ENCODE measurements around the gene CSNK2B. TPM values are rescaled to one million over a fixed set of nuclear protein-coding genes. Genes with fewer than 3 reads are reported as not detected.

Gene CSNK2B
- total RNA-seq: 111 and 116 TPM in 2 replicates

DNA sequence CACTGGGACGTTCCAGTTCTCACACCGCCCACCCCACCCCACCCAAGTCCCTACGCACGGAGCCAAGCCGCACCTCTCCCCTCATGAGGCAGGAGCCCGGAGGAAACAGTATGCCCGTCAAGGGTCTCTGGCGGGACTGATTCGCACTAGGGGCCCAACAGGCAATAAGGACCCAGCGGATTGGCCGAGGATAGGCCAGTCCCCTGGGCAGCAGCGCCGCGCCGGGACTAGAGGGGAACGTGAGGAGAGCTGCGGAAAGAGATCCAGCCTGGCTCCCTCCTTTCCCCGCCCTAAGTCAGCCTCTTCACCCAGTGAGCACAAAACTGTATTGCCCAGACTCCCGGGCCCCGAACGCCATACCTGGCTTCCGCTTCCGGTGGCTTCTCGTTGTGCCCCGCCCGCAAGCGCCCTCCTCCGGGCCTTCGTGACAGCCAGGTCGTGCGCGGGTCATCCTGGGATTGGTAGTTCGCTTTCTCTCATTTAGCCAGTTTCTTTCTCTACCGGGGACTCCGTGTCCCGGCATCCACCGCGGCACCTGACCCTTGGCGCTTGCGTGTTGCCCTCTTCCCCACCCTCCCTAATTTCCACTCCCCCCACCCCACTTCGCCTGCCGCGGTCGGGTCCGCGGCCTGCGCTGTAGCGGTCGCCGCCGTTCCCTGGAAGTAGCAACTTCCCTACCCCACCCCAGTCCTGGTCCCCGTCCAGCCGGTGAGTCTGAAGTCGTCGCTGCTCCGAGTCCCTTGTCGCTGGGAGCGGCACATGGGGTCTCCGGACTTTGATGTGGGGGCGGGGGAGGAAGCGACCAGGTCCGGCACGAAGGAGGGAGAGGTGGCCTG is at the start of gene CSNK2B:
CSNK2B (plus strand) TSS at position 580 of the 836 bp plus-strand sequence. CDS start 752 bp downstream, outside the sequence.
- peak; percentile 98 for DNase-seq

DNA sequence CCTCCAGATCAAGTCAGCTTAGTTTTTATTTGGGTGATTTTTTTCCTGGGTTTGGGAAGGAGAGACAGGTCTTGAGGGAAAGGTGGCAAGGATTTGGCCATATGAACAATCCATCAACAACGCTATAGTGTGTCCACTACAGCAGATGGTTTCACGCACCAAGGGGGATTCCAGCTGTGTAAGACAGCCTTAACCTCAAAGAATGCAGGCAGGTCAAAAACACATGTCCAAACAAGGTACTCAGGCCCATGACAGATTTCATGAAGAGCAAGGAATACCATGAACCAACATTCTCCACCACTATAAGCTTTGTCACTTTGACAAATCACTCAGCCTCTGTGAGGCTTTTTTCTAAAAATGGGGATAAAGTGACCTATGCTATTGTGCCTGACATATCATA is 48.9 kb upstream of the CSNK2B start:
- DNase-seq: no peak

DNA sequence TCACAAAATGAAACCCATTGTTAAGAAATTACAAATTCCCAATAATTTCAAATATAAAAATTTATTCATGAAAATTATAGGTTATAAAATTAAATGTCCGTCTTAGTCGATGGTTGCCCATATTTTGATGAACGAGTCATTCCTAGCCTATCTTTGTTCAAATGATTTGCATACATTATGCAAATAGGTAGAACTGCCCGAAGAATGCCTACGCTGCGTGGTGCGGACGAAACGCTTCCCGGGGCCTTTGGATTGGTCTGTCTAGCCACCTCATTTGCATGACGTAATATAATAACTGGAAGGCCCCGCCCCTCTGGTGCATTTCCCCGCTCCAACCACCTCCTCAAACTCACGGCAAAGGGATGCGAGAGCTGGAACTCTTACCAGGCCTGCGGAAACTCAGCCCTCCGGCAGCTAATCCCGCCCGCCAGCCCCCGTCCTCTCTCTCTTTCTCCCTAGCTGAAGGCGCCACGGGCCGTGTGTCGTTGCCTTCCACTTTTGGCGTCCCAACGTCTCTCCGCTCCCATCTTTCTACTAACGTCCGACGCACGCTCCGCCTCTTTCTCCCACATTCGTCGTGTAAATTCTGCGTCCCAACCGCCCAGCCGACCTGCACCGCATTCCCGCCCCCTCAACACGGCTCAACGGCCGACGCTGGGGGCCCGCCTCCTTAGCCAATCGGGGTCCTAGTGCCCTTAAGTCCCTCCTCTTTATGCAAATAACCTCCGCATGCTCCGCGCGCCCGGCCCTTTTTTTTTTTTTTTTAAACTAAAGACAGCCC is 45.9 kb upstream of the CSNK2B start:
- DNase-seq: peak; percentile 99

DNA sequence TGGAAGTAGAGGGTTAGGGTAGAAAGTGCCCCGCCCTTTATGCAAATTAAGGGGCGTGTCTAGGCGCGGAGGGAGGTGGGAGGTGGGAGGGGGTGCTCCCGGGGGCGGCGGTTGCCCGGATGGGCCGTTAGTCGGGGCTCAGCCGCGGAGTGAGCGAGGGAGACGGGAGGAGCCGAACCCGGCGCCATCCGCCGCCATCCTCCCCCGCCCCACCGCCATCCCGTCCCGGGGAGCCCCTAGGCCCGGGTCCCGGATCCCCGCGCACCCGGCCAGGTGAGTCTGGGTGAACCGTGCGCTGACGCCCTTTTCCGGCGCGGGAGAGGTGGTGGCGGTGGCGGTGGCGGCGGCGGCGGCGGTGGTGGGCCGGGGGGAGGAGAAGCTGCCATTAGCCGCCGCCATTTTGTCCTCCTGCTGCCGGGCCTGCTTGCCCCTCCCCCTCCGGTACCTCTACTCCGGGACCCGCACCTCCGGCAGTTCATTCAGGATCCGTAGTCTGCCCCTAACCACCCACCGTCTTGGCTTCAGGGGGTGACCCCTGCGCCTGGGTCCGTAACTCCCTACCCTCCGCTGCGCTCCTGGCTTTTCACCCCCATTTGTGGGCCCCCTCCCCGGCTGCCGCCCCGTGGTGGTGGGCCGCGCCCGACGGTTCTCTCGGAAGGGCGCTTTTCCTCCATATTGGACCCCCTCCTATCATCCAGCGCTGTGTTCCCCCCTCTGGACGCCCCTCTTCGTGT is 45.1 kb upstream of the CSNK2B start, which contains the start of gene PRRC2A:
PRRC2A (plus strand) TSS at position 130 of the 734 bp plus-strand sequence. CDS start 2,075 bp downstream, outside the sequence.
- DNase-seq: peak; percentile 77

DNA sequence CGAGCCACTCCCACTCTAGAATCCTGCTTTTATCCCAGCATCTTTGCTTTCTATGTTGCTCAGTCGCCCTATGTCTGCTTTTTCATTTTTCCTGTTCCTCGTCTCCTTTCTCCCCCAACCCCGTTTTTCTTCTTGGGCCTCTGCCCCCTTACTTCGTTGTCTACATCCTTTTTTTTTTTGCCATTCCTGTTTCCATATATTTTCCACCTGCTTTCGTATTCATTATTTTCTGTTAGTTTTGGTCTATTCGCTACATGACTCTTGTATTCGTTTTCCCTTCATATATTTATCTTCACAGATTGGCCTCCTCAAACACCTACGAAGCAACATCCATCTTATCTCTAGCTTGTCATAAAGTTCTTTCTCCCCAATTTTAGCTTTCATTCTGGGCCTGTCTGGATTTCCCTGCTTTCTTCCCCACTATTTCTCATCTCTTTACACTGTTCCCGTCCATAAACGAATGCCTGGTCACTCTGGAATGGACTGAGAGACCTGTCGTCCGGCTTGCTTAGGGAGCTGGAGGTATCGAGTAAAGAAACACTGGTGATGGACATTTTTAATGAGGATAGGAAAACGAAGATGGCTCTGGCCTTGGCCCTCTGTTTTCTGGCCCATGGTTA is 44.5 kb upstream of the CSNK2B start:
- peak; percentile 22 for DNase-seq

DNA sequence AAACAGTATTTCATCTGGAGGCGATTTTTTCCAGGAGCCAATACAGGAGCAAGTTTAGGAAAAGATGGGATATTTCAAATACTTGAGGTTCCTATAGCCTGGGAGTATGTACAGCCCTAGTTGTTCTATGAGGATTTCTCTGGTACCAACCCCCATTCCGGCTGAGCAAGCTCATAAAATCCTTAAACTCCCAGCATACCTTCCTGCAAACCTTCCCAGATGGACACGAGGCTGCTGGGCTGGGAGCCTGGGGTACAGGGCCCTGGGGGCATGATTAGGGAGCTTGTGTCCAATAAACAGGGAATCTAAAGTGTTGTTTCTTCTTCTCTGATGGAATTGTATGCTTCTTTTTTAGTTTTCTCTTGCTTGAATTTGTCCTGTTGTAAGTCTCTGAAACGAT is 43.9 kb upstream of the CSNK2B start:
- DNase-seq: no peak

DNA sequence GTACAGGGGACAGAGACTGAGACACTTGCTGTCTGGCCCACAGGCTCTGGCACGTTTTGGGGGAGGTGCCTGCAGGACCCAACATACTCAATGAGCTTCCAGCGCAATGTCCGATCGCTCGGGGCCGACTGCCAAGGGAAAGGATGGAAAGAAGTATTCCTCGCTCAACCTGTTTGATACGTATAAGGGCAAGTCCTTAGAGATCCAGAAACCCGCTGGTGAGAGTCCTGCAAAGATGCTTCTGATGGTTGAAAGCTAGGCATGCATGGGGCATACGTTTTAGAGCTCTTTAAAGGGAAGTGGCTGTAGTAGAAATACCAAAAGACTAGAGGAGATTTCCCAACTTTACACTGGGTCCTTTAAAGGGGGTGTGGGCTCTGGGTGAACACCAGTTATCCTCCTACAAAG is 43.2 kb upstream of the CSNK2B start:
- no peak for DNase-seq

DNA sequence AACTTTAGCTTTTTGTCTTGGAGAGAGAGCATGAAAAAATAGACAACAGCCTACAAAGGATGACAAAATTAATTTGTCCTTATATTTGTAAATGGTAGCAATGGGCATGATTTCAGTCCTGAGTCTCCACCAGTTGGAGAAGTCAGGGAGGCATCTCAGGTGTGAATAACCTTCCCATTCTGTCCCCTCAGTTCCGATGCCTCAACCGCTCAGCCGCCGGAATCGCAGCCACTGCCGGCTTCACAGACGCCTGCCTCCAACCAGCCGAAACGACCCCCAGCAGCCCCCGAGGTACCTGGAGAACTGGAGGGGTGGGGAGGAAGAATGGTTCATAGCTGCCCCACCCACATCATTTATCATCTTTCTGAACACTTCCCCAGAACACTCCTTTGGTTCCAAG is 41.8 kb upstream of the CSNK2B start:
- no peak for DNase-seq

DNA sequence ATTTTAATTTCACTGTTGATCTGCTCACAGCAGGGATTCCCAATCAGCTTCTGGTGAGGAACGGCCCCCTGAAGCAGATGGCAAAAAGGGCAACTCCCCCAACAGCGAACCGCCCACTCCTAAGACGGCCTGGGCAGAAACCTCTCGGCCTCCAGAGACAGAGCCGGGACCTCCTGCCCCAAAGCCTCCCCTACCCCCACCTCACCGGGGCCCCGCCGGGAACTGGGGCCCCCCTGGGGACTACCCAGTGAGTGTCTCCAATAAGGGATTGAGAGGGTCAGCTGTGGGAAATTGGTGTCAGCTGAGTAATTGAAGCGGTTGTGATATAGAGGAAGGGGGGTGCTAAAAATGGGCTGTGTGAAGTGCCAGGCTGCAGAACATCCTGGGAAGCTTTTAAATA is 38.9 kb upstream of the CSNK2B start:
- no peak for DNase-seq

DNA sequence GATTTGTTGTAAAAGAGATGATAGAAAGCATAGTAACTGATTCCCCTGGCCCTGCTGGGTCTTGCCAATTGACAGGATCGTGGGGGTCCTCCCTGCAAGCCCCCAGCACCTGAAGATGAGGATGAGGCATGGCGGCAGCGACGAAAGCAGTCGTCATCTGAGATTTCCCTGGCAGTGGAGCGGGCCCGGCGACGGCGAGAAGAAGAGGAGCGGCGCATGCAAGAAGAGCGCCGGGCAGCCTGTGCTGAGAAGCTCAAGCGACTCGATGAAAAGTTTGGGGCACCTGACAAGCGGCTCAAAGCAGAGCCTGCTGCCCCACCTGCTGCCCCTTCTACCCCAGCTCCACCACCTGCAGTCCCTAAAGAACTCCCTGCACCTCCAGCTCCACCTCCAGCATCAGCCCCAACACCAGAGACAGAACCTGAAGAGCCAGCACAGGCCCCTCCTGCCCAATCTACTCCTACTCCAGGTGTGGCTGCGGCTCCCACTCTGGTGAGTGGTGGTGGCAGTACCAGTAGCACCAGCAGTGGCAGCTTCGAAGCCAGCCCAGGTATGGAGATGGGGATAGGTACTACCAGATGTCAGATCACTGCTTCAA is 38.1 kb upstream of the CSNK2B start:
- no peak for DNase-seq

DNA sequence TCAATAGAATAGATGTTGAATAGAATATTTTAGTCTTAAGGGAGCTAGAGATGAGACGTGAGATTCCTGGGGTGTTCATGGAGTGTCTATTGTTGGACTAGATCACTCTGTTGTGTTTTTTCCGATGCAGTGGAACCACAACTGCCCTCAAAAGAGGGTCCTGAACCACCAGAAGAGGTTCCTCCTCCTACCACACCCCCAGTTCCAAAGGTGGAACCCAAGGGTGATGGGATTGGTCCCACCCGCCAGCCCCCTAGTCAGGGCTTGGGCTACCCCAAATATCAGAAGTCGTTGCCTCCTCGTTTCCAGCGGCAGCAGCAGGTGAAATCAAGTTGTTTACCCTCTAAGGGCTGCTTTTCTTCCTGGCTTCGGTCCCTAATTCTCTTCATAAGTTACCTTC is 36.9 kb upstream of the CSNK2B start:
- no peak for DNase-seq

DNA sequence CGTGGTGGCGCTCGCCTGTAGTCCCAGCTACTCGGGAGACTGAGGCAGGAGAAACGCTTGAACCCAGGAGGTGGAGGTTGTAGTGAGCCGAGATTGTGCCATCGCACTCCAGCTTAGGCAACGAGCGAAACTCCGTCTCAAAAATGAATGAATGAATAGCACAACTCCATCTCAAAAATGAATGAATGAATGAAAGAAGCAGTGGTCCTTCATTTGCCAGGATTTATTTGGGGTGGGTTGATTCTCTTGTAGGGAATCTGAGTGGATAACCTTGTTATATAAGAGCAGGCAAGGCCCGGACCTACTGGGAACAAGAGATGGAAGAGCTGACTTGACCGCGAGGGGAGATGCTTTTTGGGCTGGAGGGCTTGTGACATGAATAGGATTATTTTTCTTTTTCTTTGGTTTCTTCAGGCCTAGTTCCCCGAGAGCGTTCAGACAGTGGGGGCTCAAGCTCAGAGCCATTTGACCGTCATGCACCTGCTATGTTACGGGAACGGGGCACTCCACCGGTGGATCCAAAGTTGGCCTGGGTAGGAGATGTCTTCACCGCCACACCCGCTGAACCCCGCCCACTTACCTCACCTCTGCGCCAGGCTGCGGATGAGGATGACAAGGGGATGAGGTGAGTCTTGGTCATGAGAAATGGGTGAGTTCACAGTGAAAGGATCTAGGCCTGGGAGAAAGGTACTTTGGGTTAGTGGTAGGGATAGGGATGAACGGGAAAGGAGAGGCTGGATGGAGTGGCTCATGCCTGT is 35.5 kb upstream of the CSNK2B start:
- no peak for DNase-seq

DNA sequence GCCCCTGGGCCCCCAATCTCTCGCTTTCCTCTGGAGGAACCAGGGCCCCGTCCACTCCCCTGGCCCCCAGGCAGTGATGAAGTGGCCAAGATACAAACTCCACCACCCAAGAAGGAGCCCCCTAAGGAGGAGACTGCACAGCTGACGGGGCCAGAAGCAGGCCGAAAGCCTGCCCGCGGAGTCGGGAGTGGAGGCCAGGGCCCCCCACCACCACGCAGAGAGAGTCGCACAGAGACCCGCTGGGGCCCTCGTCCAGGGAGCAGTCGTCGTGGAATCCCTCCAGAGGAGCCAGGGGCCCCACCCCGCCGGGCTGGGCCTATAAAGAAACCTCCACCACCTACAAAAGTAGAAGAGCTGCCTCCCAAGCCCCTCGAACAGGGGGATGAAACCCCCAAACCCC is 34.7 kb upstream of the CSNK2B start:
- no peak for DNase-seq

DNA sequence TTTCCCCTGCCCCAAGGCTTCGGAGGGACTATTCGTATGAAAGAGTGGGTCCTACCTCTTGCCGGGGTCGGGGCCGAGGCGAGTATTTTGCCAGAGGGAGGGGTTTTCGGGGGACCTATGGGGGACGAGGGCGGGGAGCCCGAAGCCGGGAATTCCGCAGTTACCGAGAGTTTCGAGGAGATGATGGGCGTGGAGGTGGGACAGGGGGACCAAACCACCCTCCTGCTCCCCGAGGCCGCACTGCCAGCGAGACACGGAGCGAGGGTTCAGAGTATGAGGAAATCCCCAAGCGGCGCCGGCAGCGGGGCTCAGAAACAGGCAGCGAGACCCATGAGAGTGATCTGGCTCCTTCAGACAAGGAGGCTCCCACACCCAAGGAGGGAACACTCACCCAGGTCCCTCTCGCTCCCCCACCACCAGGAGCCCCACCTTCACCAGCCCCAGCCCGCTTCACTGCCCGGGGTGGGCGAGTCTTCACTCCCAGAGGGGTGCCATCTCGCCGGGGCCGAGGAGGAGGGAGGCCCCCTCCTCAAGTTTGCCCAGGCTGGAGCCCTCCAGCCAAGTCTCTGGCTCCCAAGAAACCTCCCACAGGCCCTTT is 34.1 kb upstream of the CSNK2B start:
- DNase-seq: no peak

DNA sequence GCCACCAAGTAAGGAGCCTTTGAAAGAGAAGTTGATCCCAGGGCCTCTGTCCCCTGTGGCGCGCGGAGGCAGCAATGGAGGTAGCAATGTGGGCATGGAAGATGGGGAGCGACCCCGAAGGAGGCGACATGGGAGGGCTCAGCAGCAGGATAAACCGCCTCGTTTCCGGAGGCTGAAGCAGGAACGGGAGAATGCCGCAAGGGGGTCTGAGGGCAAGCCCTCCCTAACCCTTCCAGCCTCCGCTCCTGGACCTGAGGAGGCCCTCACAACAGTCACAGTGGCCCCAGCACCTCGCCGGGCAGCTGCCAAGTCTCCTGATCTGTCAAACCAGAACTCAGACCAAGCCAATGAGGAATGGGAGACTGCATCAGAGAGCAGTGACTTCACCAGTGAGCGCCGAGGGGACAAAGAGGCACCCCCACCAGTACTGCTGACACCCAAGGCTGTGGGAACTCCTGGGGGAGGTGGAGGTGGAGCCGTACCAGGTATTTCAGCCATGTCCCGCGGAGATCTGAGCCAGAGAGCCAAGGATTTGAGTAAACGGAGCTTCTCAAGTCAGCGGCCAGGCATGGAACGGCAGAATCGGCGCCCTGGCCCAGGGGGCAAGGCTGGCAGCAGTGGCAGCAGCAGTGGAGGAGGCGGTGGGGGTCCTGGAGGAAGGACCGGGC is 33.5 kb upstream of the CSNK2B start:
- DNase-seq: no peak

DNA sequence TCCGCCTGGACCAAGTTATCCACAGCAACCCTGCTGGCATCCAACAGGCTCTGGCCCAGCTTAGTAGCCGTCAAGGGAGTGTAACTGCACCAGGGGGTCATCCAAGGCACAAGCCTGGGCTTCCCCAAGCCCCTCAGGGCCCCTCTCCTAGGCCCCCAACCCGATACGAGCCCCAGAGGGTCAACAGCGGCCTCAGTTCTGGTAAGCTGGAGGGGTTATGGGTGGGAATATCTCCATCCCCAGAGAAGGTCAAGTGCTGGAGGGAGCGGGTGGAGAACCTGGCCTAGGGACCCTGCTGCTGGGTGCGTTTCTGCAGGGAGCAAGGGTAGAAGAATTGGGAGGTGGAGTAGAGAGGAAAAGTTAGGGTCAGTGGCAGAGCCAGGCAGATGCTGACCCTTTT is 32.4 kb upstream of the CSNK2B start:
- DNase-seq: no peak

DNA sequence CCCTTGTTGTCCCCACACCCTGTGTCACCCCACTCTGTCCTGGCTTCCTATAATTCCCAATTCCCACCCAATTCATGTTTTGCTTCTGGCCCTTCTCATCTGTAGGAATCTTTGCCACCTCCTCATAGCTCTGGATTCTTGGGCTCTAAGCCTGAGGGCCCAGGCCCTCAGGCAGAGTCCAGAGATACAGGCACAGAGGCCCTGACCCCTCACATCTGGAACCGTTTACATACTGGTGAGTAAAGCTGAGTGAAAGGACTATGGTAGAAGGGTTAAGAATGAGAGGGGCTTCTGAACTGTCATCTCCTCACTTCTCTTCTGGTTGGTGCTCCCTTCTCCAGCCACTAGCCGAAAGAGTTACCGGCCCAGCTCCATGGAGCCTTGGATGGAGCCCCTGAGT is 31.7 kb upstream of the CSNK2B start:
- DNase-seq: no peak

DNA sequence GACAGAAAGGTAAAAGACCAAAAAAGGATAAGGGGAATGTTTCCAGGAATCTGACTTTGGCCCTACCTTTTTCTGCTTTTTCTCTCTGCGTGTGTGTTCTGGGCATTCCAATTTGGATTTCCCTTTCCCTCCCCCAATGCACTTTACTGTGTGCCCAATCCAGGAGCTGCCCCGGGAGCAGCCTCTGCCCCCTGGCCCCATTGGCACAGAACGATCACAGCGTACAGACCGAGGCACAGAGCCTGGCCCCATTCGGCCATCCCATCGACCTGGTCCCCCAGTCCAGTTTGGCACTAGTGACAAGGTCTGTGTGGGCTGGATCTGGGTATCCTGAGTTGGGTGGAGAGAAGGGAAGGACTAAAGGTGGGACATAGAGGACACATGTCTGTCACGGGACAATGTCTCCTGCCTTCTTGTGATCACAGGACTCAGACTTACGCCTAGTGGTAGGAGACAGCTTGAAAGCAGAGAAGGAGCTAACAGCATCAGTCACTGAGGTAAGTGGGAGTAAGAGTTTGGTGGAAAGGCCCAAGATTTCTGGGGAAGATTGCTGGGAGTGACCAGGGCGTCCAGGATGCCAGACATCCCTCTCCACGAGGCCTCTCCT is 30.8 kb upstream of the CSNK2B start:
- DNase-seq: no peak

DNA sequence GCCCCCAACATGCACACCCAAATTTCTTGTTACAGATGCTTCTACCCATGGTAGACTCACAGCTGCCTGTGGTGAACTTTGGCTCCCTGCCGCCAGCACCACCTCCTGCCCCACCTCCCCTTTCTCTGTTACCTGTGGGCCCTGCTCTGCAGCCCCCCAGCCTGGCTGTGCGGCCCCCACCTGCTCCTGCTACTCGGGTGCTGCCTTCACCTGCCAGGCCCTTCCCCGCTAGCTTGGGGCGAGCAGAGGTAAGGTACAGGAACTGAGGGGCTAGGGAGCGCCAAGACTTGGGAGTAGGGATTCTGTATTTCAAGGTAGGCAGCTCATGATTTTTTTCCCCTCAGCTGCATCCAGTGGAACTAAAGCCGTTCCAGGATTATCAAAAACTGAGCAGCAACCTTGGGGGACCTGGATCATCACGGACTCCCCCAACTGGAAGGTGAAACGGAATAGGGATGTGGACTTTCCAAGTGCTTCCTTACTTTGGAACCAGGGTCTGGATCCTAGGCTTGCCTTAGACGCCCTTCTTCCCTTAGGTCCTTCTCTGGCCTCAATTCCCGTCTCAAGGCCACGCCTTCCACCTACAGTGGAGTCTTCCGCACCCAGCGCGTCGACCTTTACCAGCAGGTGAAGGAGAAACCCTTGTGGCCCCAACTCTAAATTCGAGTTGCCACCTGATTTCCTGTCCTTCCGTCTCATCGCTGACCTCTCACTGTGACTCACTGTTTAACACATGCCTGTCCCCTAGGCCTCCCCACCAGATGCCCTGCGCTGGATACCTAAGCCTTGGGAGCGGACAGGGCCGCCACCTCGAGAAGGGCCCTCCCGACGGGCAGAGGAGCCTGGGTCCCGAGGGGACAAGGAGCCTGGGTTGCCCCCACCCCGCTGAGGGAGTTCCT is 28.9 kb upstream of the CSNK2B start:
- DNase-seq: no peak
